ENCODE data around the gene CCN2.

CCN2 gene

GRCh38 chr6:131963063-131963462, 11.9 kb upstream of the CCN2 start:
- no peak for DNase-seq
- Histone ChIP-seq H3K27ac (no peak overlapping the region), H3K4me1 (peaks cover 0 to 5% (median 0%) of the 10 kb centered on the region in 4 donors), H3K27me3 (no peaks in the 10 kb centered on the region), H3K9me3 (no peaks in the 10 kb centered on the region), H3K4me3 (no peak overlapping the region), H3K36me3 (no peaks in the 10 kb centered on the region)
- TF ChIP-seq, protein P1, sequence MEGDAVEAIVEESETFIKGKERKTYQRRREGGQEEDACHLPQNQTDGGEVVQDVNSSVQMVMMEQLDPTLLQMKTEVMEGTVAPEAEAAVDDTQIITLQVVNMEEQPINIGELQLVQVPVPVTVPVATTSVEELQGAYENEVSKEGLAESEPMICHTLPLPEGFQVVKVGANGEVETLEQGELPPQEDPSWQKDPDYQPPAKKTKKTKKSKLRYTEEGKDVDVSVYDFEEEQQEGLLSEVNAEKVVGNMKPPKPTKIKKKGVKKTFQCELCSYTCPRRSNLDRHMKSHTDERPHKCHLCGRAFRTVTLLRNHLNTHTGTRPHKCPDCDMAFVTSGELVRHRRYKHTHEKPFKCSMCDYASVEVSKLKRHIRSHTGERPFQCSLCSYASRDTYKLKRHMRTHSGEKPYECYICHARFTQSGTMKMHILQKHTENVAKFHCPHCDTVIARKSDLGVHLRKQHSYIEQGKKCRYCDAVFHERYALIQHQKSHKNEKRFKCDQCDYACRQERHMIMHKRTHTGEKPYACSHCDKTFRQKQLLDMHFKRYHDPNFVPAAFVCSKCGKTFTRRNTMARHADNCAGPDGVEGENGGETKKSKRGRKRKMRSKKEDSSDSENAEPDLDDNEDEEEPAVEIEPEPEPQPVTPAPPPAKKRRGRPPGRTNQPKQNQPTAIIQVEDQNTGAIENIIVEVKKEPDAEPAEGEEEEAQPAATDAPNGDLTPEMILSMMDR (IDR thresholded peaks at IDR 0.05): no peak
- intact Hi-C loops (cut with DNase I; ENCODE audit: low total_unique reads): no loop called here

DNA sequence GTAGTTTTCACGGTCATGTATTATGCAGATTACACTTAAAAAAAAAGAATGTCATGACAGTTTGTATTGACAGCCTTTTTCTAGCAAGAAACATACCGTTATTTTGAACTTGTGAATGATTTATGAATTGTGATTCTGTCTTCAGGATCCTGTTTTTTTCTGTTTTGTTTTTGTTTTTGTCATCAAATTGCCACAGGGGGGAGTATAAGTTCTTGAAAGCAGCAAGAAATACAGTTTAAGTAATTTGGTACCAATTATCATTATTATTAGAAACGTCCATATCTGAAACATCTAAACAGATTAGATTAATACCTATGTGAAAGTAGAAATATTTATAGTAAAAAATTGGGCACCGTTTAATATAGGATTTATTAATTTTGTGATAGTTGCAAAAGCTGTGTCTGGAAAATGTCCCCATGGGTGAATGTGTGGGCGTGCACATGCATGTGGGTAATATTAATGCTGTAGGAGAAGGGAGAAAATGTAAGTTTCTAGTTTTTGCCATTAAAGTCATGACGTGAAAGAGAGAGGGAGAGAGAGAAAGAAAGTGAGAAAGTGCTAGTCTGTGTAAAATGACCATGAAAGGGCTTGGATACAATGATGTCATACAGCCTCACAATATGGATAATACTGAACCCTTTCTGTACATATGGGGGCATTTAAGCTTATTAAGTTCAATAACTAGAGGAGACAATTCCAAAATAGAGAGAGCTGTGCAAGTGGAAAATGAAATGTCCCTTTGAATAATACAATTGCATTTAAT, 9.4 kb upstream of the CCN2 start:
- Histone ChIP-seq H3K27ac (no peak overlapping the region), H3K4me1 (peaks cover 0 to 5% (median 0%) of the 10 kb centered on the region in 4 donors), H3K27me3 (no peaks in the 10 kb centered on the region), H3K36me3 (no peaks in the 10 kb centered on the region), H3K9me3 (no peaks in the 10 kb centered on the region), H3K4me3 (no peak overlapping the region)
- intact Hi-C loops (cut with DNase I; ENCODE audit: low total_unique reads): no loop called here
- TF ChIP-seq, protein P1 (IDR thresholded peaks at IDR 0.05): peak; percentile 24 to 30
- DNase-seq: no peak

DNA sequence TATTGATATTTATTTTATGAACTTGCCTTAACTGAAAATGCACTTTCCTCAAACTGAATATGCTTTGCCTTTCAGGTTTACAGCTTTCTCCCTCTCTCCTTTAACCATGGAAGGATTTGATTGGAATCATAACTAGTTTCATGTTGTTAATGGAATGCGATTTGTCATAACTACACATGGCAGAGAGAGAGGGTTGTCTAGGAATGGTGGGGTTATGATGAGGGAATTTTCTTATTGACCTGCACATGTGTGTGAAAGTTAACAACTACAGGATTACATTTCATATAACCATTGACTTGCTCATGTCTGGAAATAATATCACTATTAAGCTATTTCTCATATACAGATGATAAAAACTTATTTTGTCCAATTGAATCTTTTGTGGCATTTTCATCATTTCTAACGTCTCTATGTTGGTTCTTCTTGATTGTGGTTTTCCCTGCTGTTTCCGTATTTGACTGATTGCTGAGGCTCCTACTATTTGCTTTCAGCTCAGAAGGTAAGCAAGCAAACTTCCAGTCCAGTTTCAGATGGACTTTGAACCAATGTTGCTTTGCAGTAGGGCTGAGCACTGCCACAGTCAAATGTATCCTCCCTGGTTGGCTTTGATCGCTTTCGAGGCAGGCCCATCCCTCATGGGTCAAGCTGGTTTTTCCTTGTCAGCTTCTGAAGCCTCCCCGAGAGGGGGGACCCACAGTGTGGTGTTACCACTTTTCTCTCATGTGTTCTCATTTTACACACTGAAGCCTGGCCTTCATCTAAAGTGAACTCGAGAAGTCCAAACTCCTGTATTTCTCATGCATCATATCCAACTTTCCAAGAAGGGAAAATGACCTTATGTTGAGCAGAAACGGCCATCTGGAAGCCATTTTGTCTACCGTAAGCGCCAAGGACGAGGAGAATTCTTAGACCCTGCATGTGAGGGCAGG, 7.6 kb upstream of the CCN2 start:
- H3K27me3 ChIP-seq: no peaks in the 10 kb centered on the region
- H3K36me3 ChIP-seq: no peaks in the 10 kb centered on the region
- H3K4me1 ChIP-seq: peaks cover 0 to 21% (median 10%) of the 10 kb centered on the region in 4 donors
- no peaks in the 10 kb centered on the region for H3K9me3 ChIP-seq
- DNase-seq: no peak
- intact Hi-C loops (cut with DNase I; ENCODE audit: low total_unique reads): no loop called here
- no peak overlapping the region for H3K27ac ChIP-seq
- no peak overlapping the region for H3K4me3 ChIP-seq
- TF ChIP-seq, protein P1 (IDR thresholded peaks at IDR 0.05): no peak

DNA sequence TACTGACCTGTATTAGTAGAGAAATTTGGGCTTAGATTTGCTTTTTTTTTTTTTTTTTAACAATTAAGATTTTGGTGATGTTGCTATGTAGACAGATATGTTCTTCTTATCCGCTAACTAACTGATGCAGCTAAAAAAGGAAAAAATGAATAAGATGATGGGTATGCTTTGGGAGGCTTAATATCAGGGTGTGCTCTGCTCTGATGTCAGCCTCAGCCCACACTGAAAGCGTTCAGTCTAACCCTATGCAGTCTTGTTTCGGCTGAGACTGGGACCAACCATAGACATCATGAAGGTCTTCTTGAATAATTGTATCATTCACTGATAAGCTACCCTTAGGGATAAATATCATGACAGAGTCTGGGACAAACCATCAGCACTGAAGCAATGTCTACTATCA, 6.9 kb upstream of the CCN2 start:
- intact Hi-C loops (cut with DNase I; ENCODE audit: low total_unique reads): no loop called here
- DNase-seq: no peak
- no peaks in the 10 kb centered on the region for H3K27me3 ChIP-seq
- TF ChIP-seq, protein P1 (IDR thresholded peaks at IDR 0.05): no peak
- no peak overlapping the region for H3K27ac ChIP-seq
- H3K4me3 ChIP-seq: no peak overlapping the region
- no peaks in the 10 kb centered on the region for H3K9me3 ChIP-seq
- H3K36me3 ChIP-seq: no peaks in the 10 kb centered on the region
- H3K4me1 ChIP-seq: peaks cover 0 to 28% (median 14%) of the 10 kb centered on the region in 4 donors

DNA sequence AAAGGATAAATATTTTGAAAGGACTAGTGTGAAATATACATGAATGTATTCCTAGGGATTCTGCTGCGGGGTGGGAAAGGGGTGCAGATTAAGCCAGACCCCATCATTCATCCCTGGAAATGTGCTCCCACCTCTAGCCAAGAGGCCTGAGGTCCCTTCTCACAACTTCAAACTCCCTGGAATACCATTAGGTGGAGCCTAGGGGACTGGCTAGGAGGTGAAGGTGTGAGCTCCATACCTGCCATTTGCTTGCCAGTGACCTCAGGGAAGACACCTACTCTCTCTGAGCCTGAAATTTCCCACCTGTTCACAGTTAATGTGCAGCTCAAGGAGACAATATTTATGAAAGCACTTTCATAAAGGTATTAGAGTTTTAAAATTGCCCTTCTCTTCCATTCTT, 4.7 kb upstream of the CCN2 start:
- intact Hi-C loops (cut with DNase I; ENCODE audit: low total_unique reads): no loop called here
- Histone ChIP-seq H3K27me3 (no peaks in the 10 kb centered on the region), H3K9me3 (no peaks in the 10 kb centered on the region), H3K4me1 (peaks cover 0 to 45% (median 22%) of the 10 kb centered on the region in 4 donors), H3K4me3 (no peak overlapping the region), H3K27ac (no peak overlapping the region), H3K36me3 (no peaks in the 10 kb centered on the region)
- TF ChIP-seq, protein P1 (IDR thresholded peaks at IDR 0.05): no peak
- DNase-seq: no peak
